Measurements from ENCODE around the gene NOVA2.

The NOVA2 gene

GRCh38 chr19:45960595-45961235, 12.9 kb downstream of the NOVA2 start:
- peak; percentile 16 for DNase-seq

- DNase-seq = no peak
Observed at GRCh38 chr19:45959517-45960025, 14.1 kb downstream of the NOVA2 start.

GRCh38 chr19:45958769-45959516, 14.7 kb downstream of the NOVA2 start:
- no peak for DNase-seq

- DNase-seq = no peak
Observed at GRCh38 chr19:45958320-45958719, 15.3 kb downstream of the NOVA2 start.

- DNase-seq = no peak
Observed at GRCh38 chr19:45955905-45956608, 17.6 kb downstream of the NOVA2 start.

GRCh38 chr19:45954156-45954555, 19.5 kb downstream of the NOVA2 start:
- no peak for DNase-seq

- DNase-seq = no peak
Observed at GRCh38 chr19:45953676-45954075, 20.0 kb downstream of the NOVA2 start.

GRCh38 chr19:45952686-45953505, 20.8 kb downstream of the NOVA2 start:
- peak; percentile 60 for DNase-seq

GRCh38 chr19:45952341-45952685, 21.4 kb downstream of the NOVA2 start:
- DNase-seq = no peak

- DNase-seq = no peak
Observed at GRCh38 chr19:45947926-45948325, 25.7 kb downstream of the NOVA2 start.

GRCh38 chr19:45940515-45940805, 33.2 kb downstream of the NOVA2 start:
- DNase-seq = no peak

- DNase-seq = no peak
Observed at GRCh38 chr19:45939792-45940514, 33.7 kb downstream of the NOVA2 start.

- no peak for DNase-seq
Observed at GRCh38 chr19:45938733-45939319, 34.8 kb downstream of the NOVA2 start.

- no peak for DNase-seq
Observed at GRCh38 chr19:45935267-45935666, 38.4 kb downstream of the NOVA2 start.

GRCh38 chr19:45934551-45935230, 39.0 kb downstream of the NOVA2 start:
- DNase-seq = no peak

- no peak for DNase-seq
Observed at GRCh38 chr19:45933759-45934158, 39.9 kb downstream of the NOVA2 start.

- DNase-seq = no peak
Observed at GRCh38 chr19:45931055-45931454, 42.6 kb downstream of the NOVA2 start.

- DNase-seq = no peak
Observed at GRCh38 chr19:45929247-45929646, 44.4 kb downstream of the NOVA2 start.

- peak; percentile 93 for DNase-seq
Observed at GRCh38 chr19:45927565-45928261, 46.0 kb downstream of the NOVA2 start.

- DNase-seq = no peak
Observed at GRCh38 chr19:45924891-45925447, 48.7 kb downstream of the NOVA2 start.

GRCh38 chr19:45922281-45922680, 51.4 kb downstream of the NOVA2 start:
- no peak for DNase-seq

Data from NCI-H774 (cell line).